ENCODE measurements around the gene ANAPC2.

The ANAPC2 gene

GRCh38 chr9:137188490-137189296 lies at the start of gene ANAPC2, which contains the start of gene SSNA1:
Gene ANAPC2, minus strand, starts transcription at chr9:137188560. Its CDS starts 28 bp downstream, at chr9:137188532.
Gene SSNA1, plus strand, starts transcription at chr9:137188676. Its CDS starts 51 bp downstream, at chr9:137188727.
- TF ChIP-seq CTCF (conservative IDR thresholded peaks at IDR 0.05; ENCODE audit: low read depth, low read length), result peak; percentile 47
- H2AFZ ChIP-seq (ENCODE audit: low read depth), result peak within 1 kb of the TSS; percentile 60
- H3K4me3 ChIP-seq (IDR thresholded peaks at IDR 0.05; ENCODE audit: insufficient read depth, low read depth, low read length), result peak within 1 kb of the TSS; percentile 37
- H3K4me1 ChIP-seq (ENCODE audit: low read depth, poor library complexity, severe bottlenecking), result peaks cover 24% of the 10 kb centered on the region
- H3K9ac ChIP-seq, result peak within 1 kb of the TSS; percentile 81
- no peaks in the 10 kb centered on the region for H4K20me1 ChIP-seq (ENCODE audit: insufficient read depth)
- H3K79me2 ChIP-seq (ENCODE audit: insufficient read depth, low read depth), result peaks cover 31% of the 10 kb centered on the region
- no peaks in the 10 kb centered on the region for H3K36me3 ChIP-seq (ENCODE audit: insufficient read depth)
- peak within 1 kb of the TSS; percentile 90 for H3K27ac ChIP-seq
- H3K4me2 ChIP-seq, result peak within 1 kb of the TSS; percentile 97
- H3K27me3 ChIP-seq (ENCODE audit: insufficient read depth, low read depth), result no peaks in the 10 kb centered on the region

GRCh38 chr9:137236936-137237421 lies 48.6 kb upstream of the ANAPC2 start:
- Histone ChIP-seq H3K9ac (no peak overlapping the region), H3K27me3 (ENCODE audit: insufficient read depth, low read depth) (peaks cover 30% of the 10 kb centered on the region), H2AFZ (ENCODE audit: low read depth) (no peak overlapping the region), H3K79me2 (ENCODE audit: insufficient read depth, low read depth) (peaks cover 4% of the 10 kb centered on the region), H3K4me1 (ENCODE audit: low read depth, poor library complexity, severe bottlenecking) (peaks cover 23% of the 10 kb centered on the region), H3K27ac (no peak overlapping the region), H3K4me2 (peak overlapping the region; percentile 26; the same call in 1 of the 2 replicates), H3K4me3 (IDR thresholded peaks at IDR 0.05; ENCODE audit: insufficient read depth, low read depth, low read length) (no peak overlapping the region), H3K36me3 (ENCODE audit: insufficient read depth) (peaks cover under 1% of the 10 kb centered on the region; the same call in 1 of the 2 replicates), H4K20me1 (ENCODE audit: insufficient read depth) (peaks cover 2% of the 10 kb centered on the region; the same call in 1 of the 2 replicates)
- no peak for TF ChIP-seq CTCF (conservative IDR thresholded peaks at IDR 0.05; ENCODE audit: low read depth, low read length)

- no peaks in the 10 kb centered on the region for H4K20me1 ChIP-seq (ENCODE audit: insufficient read depth)
- peaks cover 23% of the 10 kb centered on the region for H3K4me1 ChIP-seq (ENCODE audit: low read depth, poor library complexity, severe bottlenecking)
- H3K4me2 ChIP-seq, result peak overlapping the region; percentile 26; the same call in 1 of the 2 replicates
- peak; percentile 87 for TF ChIP-seq CTCF (conservative IDR thresholded peaks at IDR 0.05; ENCODE audit: low read depth, low read length)
- H3K79me2 ChIP-seq (ENCODE audit: insufficient read depth, low read depth), result no peaks in the 10 kb centered on the region
- H2AFZ ChIP-seq (ENCODE audit: low read depth), result no peak overlapping the region
- H3K36me3 ChIP-seq (ENCODE audit: insufficient read depth), result no peaks in the 10 kb centered on the region
- H3K9ac ChIP-seq, result no peak overlapping the region
- peaks cover 36% of the 10 kb centered on the region for H3K27me3 ChIP-seq (ENCODE audit: insufficient read depth, low read depth)
- no peak overlapping the region for H3K27ac ChIP-seq
- H3K4me3 ChIP-seq (IDR thresholded peaks at IDR 0.05; ENCODE audit: insufficient read depth, low read depth, low read length), result no peak overlapping the region
Measured at GRCh38 chr9:137236238-137236935, 48.0 kb upstream of the ANAPC2 start.

- Histone ChIP-seq H3K27me3 (ENCODE audit: insufficient read depth, low read depth) (peaks cover 43% of the 10 kb centered on the region), H3K4me2 (no peak overlapping the region), H3K36me3 (ENCODE audit: insufficient read depth) (no peaks in the 10 kb centered on the region), H2AFZ (ENCODE audit: low read depth) (no peak overlapping the region), H4K20me1 (ENCODE audit: insufficient read depth) (no peaks in the 10 kb centered on the region), H3K27ac (no peak overlapping the region), H3K9ac (no peak overlapping the region), H3K4me1 (ENCODE audit: low read depth, poor library complexity, severe bottlenecking) (peaks cover 23% of the 10 kb centered on the region), H3K79me2 (ENCODE audit: insufficient read depth, low read depth) (no peaks in the 10 kb centered on the region), H3K4me3 (IDR thresholded peaks at IDR 0.05; ENCODE audit: insufficient read depth, low read depth, low read length) (no peak overlapping the region)
- TF ChIP-seq CTCF (conservative IDR thresholded peaks at IDR 0.05; ENCODE audit: low read depth, low read length), result 0 out of 2 replicates have a peak, but pooled peaks have one; percentile 15
Measured at GRCh38 chr9:137235424-137236237, 47.3 kb upstream of the ANAPC2 start.
